Neural progenitor cell (in vitro differentiated cells): Measurements from ENCODE around the gene CELA3B. TPM values are rescaled to one million over a fixed set of nuclear protein-coding genes. Genes with fewer than 3 reads are reported as not detected.

Experiments used
- DNase-seq: peaks from one replicate; pipeline ENCODE4 v3.0.0-alpha.2; 2016; ENCODE audit warnings: low spot score
- H2AFZ ChIP-seq: fragments of 200-600 bp; sonication (generic); replicated peaks from 2 replicates; pipeline ENCODE4 v1.6.1; 2016; ENCODE audit warnings: antibody characterized with exemption
- H3F3A ChIP-seq: fragments of 200-600 bp; sonication (generic); 2 replicates; pipeline ENCODE4 v1.6.1; 2016; ENCODE audit warnings: antibody characterized with exemption, low read depth
- H3K27ac ChIP-seq: fragments of 200-600 bp; sonication (generic); 2 replicates; pipeline ENCODE4 v1.5.1; 2016; ENCODE audit warnings: mild to moderate bottlenecking
- H3K27me3 ChIP-seq: fragments of 200-600 bp; sonication (generic); 2 replicates; pipeline ENCODE4 v1.6.1; 2016; ENCODE audit warnings: mild to moderate bottlenecking, moderate library complexity
- H3K36me3 ChIP-seq: fragments of 200-600 bp; sonication (generic); 2 replicates; pipeline ENCODE4 v1.5.1; 2016
- H3K4me1 ChIP-seq: fragments of 200-600 bp; sonication (generic); 2 replicates; pipeline ENCODE4 v1.6.1; 2016; ENCODE audit warnings: mixed run types
- H3K4me2 ChIP-seq: fragments of 200-600 bp; sonication (generic); 2 replicates; pipeline ENCODE4 v1.6.1; 2016
- H3K4me3 ChIP-seq: fragments of 200-600 bp; sonication (generic); 2 replicates; pipeline ENCODE4 v1.5.1; 2016
- H3K79me2 ChIP-seq: fragments of 200-600 bp; sonication (generic); 2 replicates; pipeline ENCODE4 v1.6.1; 2016; ENCODE audit warnings: low read depth
- H3K9ac ChIP-seq: fragments of 200-600 bp; sonication (generic); 2 replicates; pipeline ENCODE4 v1.6.1; 2016
- H3K9me3 ChIP-seq: fragments of 200-600 bp; sonication (generic); 2 replicates; pipeline ENCODE4 v1.5.1; 2016; ENCODE audit warnings: low read depth
- H4K20me1 ChIP-seq: fragments of 200-600 bp; sonication (generic); 2 replicates; pipeline ENCODE4 v1.6.1; 2016; ENCODE audit warnings: low read depth
- H3K27ac Mint-ChIP-seq: 3 replicates; pipeline ENCODE4 v1.8.0; 2021; ENCODE audit warnings: mixed read lengths
- H3K27me3 Mint-ChIP-seq: 2 replicates; pipeline ENCODE4 v1.8.0; 2022; ENCODE audit warnings: low read depth, mild to moderate bottlenecking, inconsistent platforms, moderate library complexity, mixed read lengths; ENCODE audit not compliant: insufficient read depth
- H3K36me3 Mint-ChIP-seq: 3 replicates; pipeline ENCODE4 v1.8.0; 2021; ENCODE audit warnings: mixed read lengths
- H3K4me1 Mint-ChIP-seq: 3 replicates; pipeline ENCODE4 v1.8.0; 2021; ENCODE audit warnings: mixed read lengths
- H3K4me3 Mint-ChIP-seq: 3 replicates; pipeline ENCODE4 v1.8.0; 2021; ENCODE audit warnings: mild to moderate bottlenecking, moderate library complexity, mixed read lengths
- H3K9me3 Mint-ChIP-seq: 3 replicates; pipeline ENCODE4 v1.8.0; 2020; ENCODE audit warnings: mixed read lengths
- CTCF ChIP-seq: fragments of 200-600 bp; sonication (generic); IDR thresholded peaks from 2 replicates; pipeline ENCODE4 v1.5.1; 2017; ENCODE audit warnings: antibody characterized with exemption, mild to moderate bottlenecking
- EZH2 ChIP-seq: fragments of 200-600 bp; sonication (generic); IDR thresholded peaks from 2 replicates; pipeline ENCODE4 v1.6.1; 2017; ENCODE audit warnings: antibody characterized with exemption, mild to moderate bottlenecking, moderate library complexity
- EZH2phosphoT487 ChIP-seq: fragments of 200-600 bp; sonication (generic); IDR thresholded peaks from 2 replicates; pipeline ENCODE4 v1.6.1; 2017; ENCODE audit warnings: antibody characterized with exemption
- total RNA-seq: library from RNA; depleted of rRNA; stranded (reverse); fragments of >200 nt; gene quantifications from 2 replicates; pipeline ENCODE4 v1.2.3, GENCODE V29; 2015; ENCODE audit warnings: low replicate concordance

CELA3B gene
- total RNA-seq, 1 donor from 2014 or later, result not detected

GRCh38 chr1:21956720-21957552 lies 19.9 kb upstream of the CELA3B start:
- DNase-seq, result no peak
- no peak for TF ChIP-seq CTCF
- no peak for TF ChIP-seq EZH2phosphoT487
- TF ChIP-seq EZH2, result no peak
- no peak overlapping the region for H3K4me3 ChIP-seq
- no peaks in the 10 kb centered on the region for H3K9me3 ChIP-seq
- no peaks in the 10 kb centered on the region for H3K9me3 Mint-ChIP-seq
- H3K79me2 ChIP-seq, result no peaks in the 10 kb centered on the region
- H3K27ac ChIP-seq, result no peak overlapping the region
- peaks cover 19% of the 10 kb centered on the region for H3K4me1 ChIP-seq
- H2AFZ ChIP-seq, result no peak overlapping the region
- H4K20me1 ChIP-seq, result no peaks in the 10 kb centered on the region
- no peaks in the 10 kb centered on the region for H3K27me3 Mint-ChIP-seq
- peaks cover 32% of the 10 kb centered on the region for H3K4me1 Mint-ChIP-seq
- H3F3A ChIP-seq, result no peaks in the 10 kb centered on the region
- H3K4me2 ChIP-seq, result no peak overlapping the region
- no peaks in the 10 kb centered on the region for H3K27me3 ChIP-seq
- H3K36me3 ChIP-seq, result no peaks in the 10 kb centered on the region
- peak overlapping the region; percentile 18 for H3K27ac Mint-ChIP-seq
- H3K4me3 Mint-ChIP-seq, result no peak overlapping the region
- no peak overlapping the region for H3K9ac ChIP-seq
- H3K36me3 Mint-ChIP-seq, result no peaks in the 10 kb centered on the region

- Histone ChIP-seq H3K9ac (no peak overlapping the region), H3K4me3 (no peak overlapping the region), H3K36me3 (no peaks in the 10 kb centered on the region), H3K79me2 (no peaks in the 10 kb centered on the region), H2AFZ (no peak overlapping the region), H3K27ac (no peak overlapping the region), H3K9me3 (no peaks in the 10 kb centered on the region), H3F3A (no peaks in the 10 kb centered on the region), H3K4me1 (no peaks in the 10 kb centered on the region), H4K20me1 (no peaks in the 10 kb centered on the region), H3K4me2 (no peak overlapping the region), H3K27me3 (no peaks in the 10 kb centered on the region)
- Mint-ChIP-seq H3K36me3 (no peaks in the 10 kb centered on the region), H3K27ac (no peak overlapping the region), H3K27me3 (no peaks in the 10 kb centered on the region), H3K4me1 (peaks cover 32% of the 10 kb centered on the region), H3K4me3 (no peak overlapping the region), H3K9me3 (no peaks in the 10 kb centered on the region)
- no peak for TF ChIP-seq EZH2phosphoT487
- no peak for TF ChIP-seq CTCF
- TF ChIP-seq EZH2, result no peak
- DNase-seq, result no peak
These were observed 15.5 kb upstream of the CELA3B start for GRCh38 chr1:21961337-21961736.

- Mint-ChIP-seq H3K4me3 (no peak overlapping the region), H3K27ac (no peak overlapping the region), H3K27me3 (peaks cover 1% of the 10 kb centered on the region), H3K36me3 (no peaks in the 10 kb centered on the region), H3K9me3 (no peaks in the 10 kb centered on the region), H3K4me1 (peaks cover 28% of the 10 kb centered on the region)
- Histone ChIP-seq H3K4me2 (no peak overlapping the region), H3K4me3 (no peak overlapping the region), H3K9me3 (no peaks in the 10 kb centered on the region), H3K4me1 (no peaks in the 10 kb centered on the region), H3F3A (no peaks in the 10 kb centered on the region), H3K27me3 (no peaks in the 10 kb centered on the region), H3K36me3 (no peaks in the 10 kb centered on the region), H4K20me1 (no peaks in the 10 kb centered on the region), H2AFZ (no peak overlapping the region), H3K9ac (no peak overlapping the region), H3K27ac (no peak overlapping the region), H3K79me2 (no peaks in the 10 kb centered on the region)
- no peak for DNase-seq
- TF ChIP-seq EZH2phosphoT487, result no peak
- TF ChIP-seq CTCF, result no peak
- no peak for TF ChIP-seq EZH2
These were observed 15.0 kb upstream of the CELA3B start for GRCh38 chr1:21961799-21962198.
